Measurements from ENCODE around the gene STX19.

DNA sequence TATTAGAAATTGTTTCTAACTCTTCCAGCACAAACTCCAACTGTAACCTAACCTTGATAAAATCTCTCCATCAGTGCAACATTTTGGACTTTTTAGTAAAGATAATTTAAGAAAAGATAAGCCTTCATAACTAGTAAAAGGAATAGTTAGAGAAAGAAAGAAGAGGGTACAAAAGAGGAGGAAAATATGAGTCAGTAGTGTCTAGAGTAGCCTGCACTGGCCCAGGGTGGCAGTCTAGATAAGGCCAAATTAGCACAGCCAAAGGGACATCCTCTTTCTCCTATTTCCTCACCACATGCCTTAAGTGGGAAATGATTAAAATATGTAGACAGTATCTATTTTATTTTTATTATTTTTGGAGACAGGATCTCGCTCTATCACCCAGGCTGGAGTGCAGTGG is 58.4 kb downstream of the STX19 start:
- TF ChIP-seq, protein P1, sequence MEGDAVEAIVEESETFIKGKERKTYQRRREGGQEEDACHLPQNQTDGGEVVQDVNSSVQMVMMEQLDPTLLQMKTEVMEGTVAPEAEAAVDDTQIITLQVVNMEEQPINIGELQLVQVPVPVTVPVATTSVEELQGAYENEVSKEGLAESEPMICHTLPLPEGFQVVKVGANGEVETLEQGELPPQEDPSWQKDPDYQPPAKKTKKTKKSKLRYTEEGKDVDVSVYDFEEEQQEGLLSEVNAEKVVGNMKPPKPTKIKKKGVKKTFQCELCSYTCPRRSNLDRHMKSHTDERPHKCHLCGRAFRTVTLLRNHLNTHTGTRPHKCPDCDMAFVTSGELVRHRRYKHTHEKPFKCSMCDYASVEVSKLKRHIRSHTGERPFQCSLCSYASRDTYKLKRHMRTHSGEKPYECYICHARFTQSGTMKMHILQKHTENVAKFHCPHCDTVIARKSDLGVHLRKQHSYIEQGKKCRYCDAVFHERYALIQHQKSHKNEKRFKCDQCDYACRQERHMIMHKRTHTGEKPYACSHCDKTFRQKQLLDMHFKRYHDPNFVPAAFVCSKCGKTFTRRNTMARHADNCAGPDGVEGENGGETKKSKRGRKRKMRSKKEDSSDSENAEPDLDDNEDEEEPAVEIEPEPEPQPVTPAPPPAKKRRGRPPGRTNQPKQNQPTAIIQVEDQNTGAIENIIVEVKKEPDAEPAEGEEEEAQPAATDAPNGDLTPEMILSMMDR (IDR thresholded peaks at IDR 0.05; ENCODE audit: low read length) = no peak
- no peak for TF ChIP-seq EZH2 (IDR thresholded peaks at IDR 0.05; ENCODE audit: borderline replicate concordance, low read length)
